Spleen (tissue), 7 donors: ENCODE data around the gene LMF1.

Experiments used
- POLR2A ChIP-seq, 3 donors: fragments of 450-650 bp; IDR thresholded peaks; one replicate each; pipeline ENCODE4 v1.5.1; 2017; ENCODE audit warnings: antibody characterized with exemption in 3 of 3, mild to moderate bottlenecking in 1 of 3
- TF ChIP-seq, protein P1 (sequence below), 11 experiments: fragments of 200-600 bp in 7 of 11; fragments of 450-650 bp in 4 of 11; sonication (generic) in 4 of 11; IDR thresholded peaks in 8 of 11; conservative IDR thresholded peaks in 3 of 11; 1 replicate in 7 of 11; 2 replicates in 4 of 11; pipeline versions ENCODE4 v1.4.0 to v1.8.0; 2016 to 2021; ENCODE audit warnings: antibody characterized with exemption in 11 of 11, inconsistent platforms in 4 of 11, mild to moderate bottlenecking in 1 of 11
- donor health status: DM: no; HTN: no; CAD: no; lungs with moderate emphysema.
- donor health status: DM: no; HTN: no; CAD: no.
- donor health status: DM: no; HTN: no; CAD: no.

GRCh38 chr16:883781-884180 lies 87.0 kb downstream of the LMF1 start:
- TF ChIP-seq POLR2A (IDR thresholded peaks at IDR 0.05) = no peak
- TF ChIP-seq, protein P1, sequence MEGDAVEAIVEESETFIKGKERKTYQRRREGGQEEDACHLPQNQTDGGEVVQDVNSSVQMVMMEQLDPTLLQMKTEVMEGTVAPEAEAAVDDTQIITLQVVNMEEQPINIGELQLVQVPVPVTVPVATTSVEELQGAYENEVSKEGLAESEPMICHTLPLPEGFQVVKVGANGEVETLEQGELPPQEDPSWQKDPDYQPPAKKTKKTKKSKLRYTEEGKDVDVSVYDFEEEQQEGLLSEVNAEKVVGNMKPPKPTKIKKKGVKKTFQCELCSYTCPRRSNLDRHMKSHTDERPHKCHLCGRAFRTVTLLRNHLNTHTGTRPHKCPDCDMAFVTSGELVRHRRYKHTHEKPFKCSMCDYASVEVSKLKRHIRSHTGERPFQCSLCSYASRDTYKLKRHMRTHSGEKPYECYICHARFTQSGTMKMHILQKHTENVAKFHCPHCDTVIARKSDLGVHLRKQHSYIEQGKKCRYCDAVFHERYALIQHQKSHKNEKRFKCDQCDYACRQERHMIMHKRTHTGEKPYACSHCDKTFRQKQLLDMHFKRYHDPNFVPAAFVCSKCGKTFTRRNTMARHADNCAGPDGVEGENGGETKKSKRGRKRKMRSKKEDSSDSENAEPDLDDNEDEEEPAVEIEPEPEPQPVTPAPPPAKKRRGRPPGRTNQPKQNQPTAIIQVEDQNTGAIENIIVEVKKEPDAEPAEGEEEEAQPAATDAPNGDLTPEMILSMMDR (IDR thresholded peaks at IDR 0.05 in 8 of 11, conservative IDR thresholded peaks at IDR 0.05 in 3 of 11) = no peak
